T-cell (primary cell): ENCODE results near the gene HDAC9. TPM values are rescaled to one million over a fixed set of nuclear protein-coding genes. Genes with fewer than 3 reads are reported as not detected.
"Not testable (repeated sequence)": the region's sequence is repeated elsewhere in the genome, so short reads cannot be mapped to it uniquely, and the experiment has no call there.

ENCODE experiments used
- ATAC-seq, 4 experiments: fragments of 200-7000 bp in 3 of 4; fragments of 150-1000 bp in 1 of 4; cut with Tn5 transposase; replicated peaks in 1 of 4; 1 replicate in 3 of 4; 2 replicates in 1 of 4; pipeline ENCODE4 v1.10.0; 2021; ENCODE audit warnings: moderate library complexity in 3 of 4, mild to moderate bottlenecking in 2 of 4, moderate number of reproducible peaks in 1 of 4
- CTCF ChIA-PET, 2 donors: fragments of 300-600 bp; sonication (Branson Sonifier 250); formaldehyde crosslinking; loops; one replicate each; lab custom pipeline; 2022; ENCODE audit warnings: antibody characterized with exemption in 2 of 2; lab: Charles Lee
- POLR2A ChIA-PET, 2 donors: fragments of 300-600 bp; sonication (Branson Sonifier 250); formaldehyde crosslinking; loops; one replicate each; lab custom pipeline; 2022; ENCODE audit warnings: antibody characterized with exemption in 2 of 2; lab: Charles Lee
- DNase-seq, 35 experiments: peaks; one replicate each; pipeline versions ENCODE4 v3.0.0 to v3.0.0-alpha.2; 2013 to 2023
- H3K27ac ChIP-seq: one replicate; pipeline ENCODE4 v1.5.1; 2013; ENCODE audit warnings: low read length
- H3K27me3 ChIP-seq, 2 experiments: replicated peaks in 1 of 2; 1 replicate in 1 of 2; 2 replicates in 1 of 2; pipeline versions ENCODE4 v1.6.1 to v1.7.0; 2013; ENCODE audit warnings: low read length in 1 of 2, mixed read lengths in 1 of 2; ENCODE audit not compliant: control insufficient read depth in 2 of 2, insufficient read depth in 2 of 2; ENCODE audit errors: extremely low read depth in 1 of 2
- H3K36me3 ChIP-seq, 2 donors: 1 replicate in 1 of 2; 2 replicates in 1 of 2; pipeline versions ENCODE4 v1.6.1 to v1.7.0; 2013; ENCODE audit warnings: low read length in 1 of 2; ENCODE audit not compliant: control insufficient read depth in 2 of 2, insufficient read depth in 1 of 2; ENCODE audit errors: extremely low read depth in 1 of 2
- H3K4me1 ChIP-seq, 2 experiments: 1 replicate in 1 of 2; 2 replicates in 1 of 2; pipeline versions ENCODE4 v1.6.1 to v1.7.0; 2013; ENCODE audit warnings: low read length in 2 of 2, mixed read lengths in 1 of 2; ENCODE audit not compliant: insufficient read depth in 2 of 2, control insufficient read depth in 1 of 2; ENCODE audit errors: extremely low read depth in 1 of 2
- H3K4me3 ChIP-seq, 2 donors: 1 replicate in 1 of 2; 2 replicates in 1 of 2; pipeline versions ENCODE4 v1.5.1 to v1.7.0; 2013; ENCODE audit warnings: mild to moderate bottlenecking in 2 of 2, low read length in 1 of 2, moderate library complexity in 1 of 2; ENCODE audit not compliant: control insufficient read depth in 1 of 2; ENCODE audit errors: extremely low read depth in 1 of 2
- H3K9me3 ChIP-seq: 2 replicates; pipeline ENCODE4 v1.7.0; 2013
- H3K27ac Mint-ChIP-seq, 2 donors: one replicate each; pipeline ENCODE4 v1.8.0; 2020 to 2021; ENCODE audit warnings: mild to moderate bottlenecking in 2 of 2, mixed read lengths in 2 of 2
- H3K27me3 Mint-ChIP-seq, 2 donors: one replicate each; pipeline ENCODE4 v1.8.0; 2021 to 2022; ENCODE audit warnings: mixed read lengths in 2 of 2
- H3K36me3 Mint-ChIP-seq: one replicate; pipeline ENCODE4 v1.8.0; 2021; ENCODE audit warnings: mixed read lengths
- H3K4me1 Mint-ChIP-seq, 3 donors: one replicate each; pipeline ENCODE4 v1.8.0; 2020 to 2022; ENCODE audit warnings: mixed read lengths in 3 of 3, mild to moderate bottlenecking in 1 of 3
- H3K4me3 Mint-ChIP-seq, 3 donors: one replicate each; pipeline ENCODE4 v1.8.0; 2020 to 2022; ENCODE audit warnings: mild to moderate bottlenecking in 3 of 3, mixed read lengths in 3 of 3, moderate library complexity in 3 of 3
- H3K9me3 Mint-ChIP-seq, 3 donors: one replicate each; pipeline ENCODE4 v1.8.0; 2020 to 2022; ENCODE audit warnings: mixed read lengths in 3 of 3
- WGBS: methylation state at CpG from one replicate; pipeline ENCODE4 v1.1.5; 2013; ENCODE audit warnings: missing lambda C conversion rate; ENCODE audit not compliant: insufficient coverage; 5-methylcytosine and 5-hydroxymethylcytosine counted together
- total RNA-seq, 35 experiments: library from RNA in 6 of 35; stranded (reverse) in 6 of 35; fragments of 120-200 nt in 1 of 35; gene quantifications; one replicate each; pipeline versions ENCODE4 v1.2.1 to v1.2.4 and lab custom pipeline; 2013 to 2026

Gene HDAC9
- total RNA-seq, 5 donors from 2014 or later (not counting 1 experiment from before 2014, with no cell fraction given) = 2.8 to 6.7 (median 4.7) TPM

DNA sequence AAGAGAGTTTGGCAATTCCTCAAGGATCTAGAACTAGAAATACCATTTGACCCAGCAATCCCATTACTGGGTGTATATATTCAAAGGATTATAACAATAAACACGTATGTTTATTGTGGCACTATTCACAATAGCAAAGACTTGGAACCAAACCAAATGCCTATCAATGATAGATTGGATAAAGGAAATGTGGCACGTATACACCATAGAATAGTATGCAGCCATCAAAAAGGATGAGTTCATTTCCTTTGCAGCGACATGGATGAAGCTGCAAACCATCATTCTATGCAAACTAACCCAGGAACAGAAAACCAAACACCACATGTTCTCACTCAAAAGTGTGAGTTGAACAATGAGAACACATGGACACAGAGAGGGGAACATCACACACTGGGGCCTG is 537.4 kb downstream of the HDAC9 start:
- CTCF ChIA-PET = interaction anchor here in 1 of 2 donors (0.7 kb wide), 1 partner anchor 1334 kb away, joined by 3 read pairs; no protein-coding TSS in a partner anchor
- H3K27me3 Mint-ChIP-seq, H3K27ac Mint-ChIP-seq, H3K4me3 Mint-ChIP-seq, H3K27ac ChIP-seq, H3K27me3 ChIP-seq, H3K4me1 Mint-ChIP-seq, H3K36me3 Mint-ChIP-seq, DNase-seq, H3K4me3 ChIP-seq, POLR2A ChIA-PET, H3K4me1 ChIP-seq, ATAC-seq, H3K36me3 ChIP-seq, H3K9me3 ChIP-seq: not testable (repeated sequence)
- H3K9me3 Mint-ChIP-seq = peaks cover 8 to 24% (median 13%) of the 10 kb centered on the region in 3 donors
- 100% methylated on average over 1 of the region's 3 CpGs for WGBS

DNA sequence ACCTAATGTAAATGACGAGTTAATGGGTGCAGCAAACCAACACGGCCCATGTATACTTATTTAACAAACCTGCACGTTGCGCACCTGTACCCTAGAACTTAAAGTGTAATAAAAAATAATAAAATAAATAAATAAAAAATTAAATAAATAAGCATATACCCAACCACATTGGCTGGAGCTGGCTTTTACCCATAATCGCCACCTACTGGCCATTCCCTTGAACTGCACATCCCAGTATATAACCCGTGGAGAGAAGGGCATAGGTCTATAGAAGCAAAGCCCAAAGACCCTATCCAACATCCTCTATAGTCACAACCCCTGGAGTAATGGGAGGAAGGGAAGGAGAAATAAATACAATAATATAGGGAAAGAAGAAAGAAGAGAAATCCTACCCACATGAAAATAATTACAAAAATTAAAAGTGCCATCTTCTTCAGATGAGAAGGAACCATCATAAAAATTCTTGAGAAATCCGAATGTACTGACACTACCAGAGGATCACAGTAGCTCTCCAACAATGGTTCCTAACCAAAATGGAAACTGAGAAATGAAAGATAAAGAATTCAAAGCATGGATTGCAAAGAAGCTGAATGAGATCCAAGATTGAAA is 556.3 kb downstream of the HDAC9 start:
- ChIA-PET POLR2A (no interaction called here), CTCF (interaction anchor here in 1 of 2 donors (0.5 to 0.7 kb wide), 2 partner anchors 9 to 667 kb away, joined by 3 read pairs; no protein-coding TSS in a partner anchor)
- H3K36me3 Mint-ChIP-seq = no peaks in the 10 kb centered on the region
- no peaks in the 10 kb centered on the region for H3K9me3 ChIP-seq
- no peak overlapping the region for H3K4me3 Mint-ChIP-seq
- peaks cover 3 to 24% (median 4%) of the 10 kb centered on the region in 3 donors for H3K9me3 Mint-ChIP-seq
- no peaks in the 10 kb centered on the region for H3K27me3 ChIP-seq
- H3K4me3 ChIP-seq = no peak overlapping the region
- no peak overlapping the region for H3K27ac ChIP-seq
- H3K4me1 Mint-ChIP-seq = no peaks in the 10 kb centered on the region
- ATAC-seq (no peak), DNase-seq (peak in 8 of 35 experiments; percentile 1 to 36 (median 8))
- no peaks in the 10 kb centered on the region for H3K4me1 ChIP-seq
- no CpG with 5 or more reads among the region's 7 CpGs for WGBS
- no peaks in the 10 kb centered on the region for H3K36me3 ChIP-seq
- H3K27me3 Mint-ChIP-seq = no peaks in the 10 kb centered on the region
- H3K27ac Mint-ChIP-seq = no peak overlapping the region
